Left lobe of liver (tissue), 2 donors: ENCODE data around the gene RPL18. TPM values are rescaled to one million over a fixed set of nuclear protein-coding genes. Genes with fewer than 3 reads are reported as not detected.
"Not testable (repeated sequence)": the region's sequence is repeated elsewhere in the genome, so short reads cannot be mapped to it uniquely, and the experiment has no call there.

Experiments
- ATAC-seq: fragments of 200-7000 bp; cut with Tn5 transposase; one replicate; pipeline ENCODE4 v1.9.1; 2020; ENCODE audit warnings: mild to moderate bottlenecking, moderate library complexity
- DNase-seq: peaks from one replicate; pipeline ENCODE4 v3.0.0-alpha.2; 2020; ENCODE audit warnings: low spot score
- total RNA-seq: library from RNA; stranded (reverse); gene quantifications from one replicate; pipeline ENCODE4 v1.2.1, GENCODE V29; 2021
- donor health status: DM: no; HTN: no; CAD: no; lungs with moderate emphysema.
- donor health status: DM: no; HTN: yes; CAD: no.

The RPL18 gene
- total RNA-seq, 1 donor from 2014 or later: 401 TPM

DNA sequence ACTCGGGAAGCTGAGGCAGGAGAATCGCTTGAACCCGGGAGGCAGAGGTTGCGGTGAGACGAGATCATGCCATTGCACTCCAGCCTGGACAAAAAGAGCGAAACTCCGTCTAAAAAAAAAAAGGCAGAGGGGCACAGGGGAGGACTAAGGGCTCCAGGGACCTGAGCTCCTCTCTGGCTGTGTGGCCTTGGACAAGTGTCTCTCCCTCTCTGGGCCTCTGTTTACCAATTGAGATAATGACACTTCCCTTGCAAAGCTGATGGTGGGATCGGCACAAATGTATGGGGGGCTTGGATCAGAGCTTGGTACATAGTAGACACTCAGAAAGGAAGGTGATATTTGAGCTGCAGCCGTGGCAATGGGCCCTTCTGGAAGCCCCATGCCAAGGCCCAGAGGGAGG lies 23.8 kb downstream of the RPL18 start:
- ATAC-seq: no peak
- no peak for DNase-seq

GRCh38 chr19:48591021-48591420 lies 28.0 kb downstream of the RPL18 start:
- DNase-seq (no peak), ATAC-seq (no peak)

GRCh38 chr19:48588670-48589401 lies 30.1 kb downstream of the RPL18 start:
- DNase-seq (peak; percentile 88), ATAC-seq (peak; percentile 81)

DNA sequence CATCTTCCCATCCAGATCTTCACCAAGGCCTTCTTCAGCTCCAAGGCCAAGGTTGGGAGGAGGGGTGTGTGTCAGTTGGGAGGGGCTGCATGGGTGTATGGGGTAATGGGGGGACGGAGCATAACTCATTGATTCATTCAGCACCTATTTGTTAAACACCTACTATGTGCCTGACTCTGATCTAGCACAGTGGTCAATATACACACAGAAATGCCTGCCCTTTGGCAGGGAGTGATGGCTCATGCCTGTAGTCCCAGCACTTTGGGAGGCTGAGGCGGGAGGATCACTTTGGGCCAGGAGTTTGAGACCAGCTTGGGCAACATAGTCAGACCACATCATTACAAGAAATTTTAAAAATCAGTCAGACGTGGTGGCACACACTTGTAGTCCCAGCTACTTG lies 31.6 kb downstream of the RPL18 start:
- ATAC-seq (no peak), DNase-seq (no peak)

DNA sequence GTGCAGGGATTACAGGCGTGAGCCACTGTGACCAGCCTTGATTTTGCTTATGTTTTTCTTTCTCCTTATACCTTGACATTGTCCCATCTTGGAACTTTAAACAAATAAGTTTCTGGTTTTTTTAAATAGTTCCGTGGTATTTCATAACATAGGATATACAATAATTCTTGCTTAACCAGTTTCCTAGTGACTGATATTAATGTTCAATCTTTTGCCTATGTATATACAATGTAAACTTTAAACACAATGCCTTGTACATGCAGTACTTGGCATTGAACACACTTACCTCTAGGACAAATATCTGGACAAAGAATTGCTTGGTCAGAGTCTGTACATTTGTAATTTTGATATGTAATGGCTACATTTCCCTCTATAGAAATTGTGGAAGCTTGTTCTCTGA lies 36.8 kb downstream of the RPL18 start:
- ATAC-seq: no peak

GRCh38 chr19:48578891-48579290 lies 40.1 kb downstream of the RPL18 start:
- ATAC-seq: no peak
- DNase-seq: no peak

More for the DNA sequence above, 36.8 kb downstream of the RPL18 start:
- no peak for DNase-seq

- not testable (repeated sequence) for ATAC-seq, DNase-seq
Measured at GRCh38 chr19:48577908-48578307, 41.1 kb downstream of the RPL18 start.

GRCh38 chr19:48575931-48576622 lies 42.9 kb downstream of the RPL18 start:
- no peak for ATAC-seq
- no peak for DNase-seq

- ATAC-seq (no peak), DNase-seq (no peak)
Measured at GRCh38 chr19:48573163-48573505, 45.8 kb downstream of the RPL18 start.

DNA sequence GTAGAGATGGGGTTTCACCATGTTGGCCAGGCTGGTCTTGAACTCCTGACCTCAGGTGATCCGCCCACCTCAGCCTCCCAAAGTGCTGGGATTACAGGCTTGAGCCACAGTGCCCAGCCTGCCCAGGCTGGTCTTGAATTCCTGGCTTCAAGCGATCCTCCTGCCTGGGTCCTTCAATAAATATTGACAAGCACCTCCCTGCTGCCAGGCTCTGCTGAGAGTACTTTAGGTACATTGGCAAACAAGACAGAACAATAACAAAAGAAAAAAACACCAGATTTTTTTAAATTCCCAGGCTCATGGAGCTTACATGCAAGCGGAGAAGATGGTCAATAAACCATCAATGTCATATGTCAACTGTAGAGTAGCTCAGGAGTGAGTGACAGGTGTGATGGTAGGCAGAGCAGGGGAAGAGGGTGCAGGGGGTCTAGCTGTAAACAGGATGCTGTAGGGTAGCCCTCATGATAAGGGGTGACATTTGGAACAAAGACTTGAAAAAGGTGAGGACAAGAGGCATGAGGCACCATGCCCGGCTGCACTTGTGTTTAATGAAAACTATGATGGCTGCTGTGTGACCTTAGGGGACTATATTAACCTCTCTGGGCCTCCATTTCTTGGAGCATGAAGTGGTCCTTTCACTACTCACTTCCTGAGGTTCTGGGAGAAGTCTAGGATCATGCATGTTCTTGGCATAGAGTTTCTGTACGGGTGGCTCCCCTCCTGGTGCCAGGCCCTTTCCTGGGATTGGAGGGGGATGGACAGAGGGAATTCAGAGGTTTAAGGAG lies 47.4 kb downstream of the RPL18 start:
- DNase-seq: no peak
- ATAC-seq: peak; percentile 32

DNA sequence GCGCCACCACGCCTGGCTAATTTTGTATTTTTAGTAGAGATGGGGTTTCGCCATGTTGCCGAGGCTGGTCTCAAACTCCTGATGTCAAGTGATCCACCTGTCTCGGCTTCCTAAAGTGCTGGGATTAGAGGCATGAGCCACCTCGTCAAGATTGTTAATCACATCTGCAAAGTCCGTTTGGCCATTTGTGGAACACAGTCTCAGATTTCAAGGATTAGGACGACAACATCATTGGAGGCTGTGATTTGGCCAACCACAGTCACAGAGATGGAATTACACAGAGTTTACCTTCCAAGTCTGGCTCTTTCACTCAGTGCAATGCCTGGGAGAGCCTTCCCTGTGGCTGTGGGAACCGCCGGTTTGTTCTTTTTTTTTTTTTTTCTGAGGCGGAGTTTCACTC lies 49.2 kb downstream of the RPL18 start:
- no peak for DNase-seq
- ATAC-seq: no peak

DNA sequence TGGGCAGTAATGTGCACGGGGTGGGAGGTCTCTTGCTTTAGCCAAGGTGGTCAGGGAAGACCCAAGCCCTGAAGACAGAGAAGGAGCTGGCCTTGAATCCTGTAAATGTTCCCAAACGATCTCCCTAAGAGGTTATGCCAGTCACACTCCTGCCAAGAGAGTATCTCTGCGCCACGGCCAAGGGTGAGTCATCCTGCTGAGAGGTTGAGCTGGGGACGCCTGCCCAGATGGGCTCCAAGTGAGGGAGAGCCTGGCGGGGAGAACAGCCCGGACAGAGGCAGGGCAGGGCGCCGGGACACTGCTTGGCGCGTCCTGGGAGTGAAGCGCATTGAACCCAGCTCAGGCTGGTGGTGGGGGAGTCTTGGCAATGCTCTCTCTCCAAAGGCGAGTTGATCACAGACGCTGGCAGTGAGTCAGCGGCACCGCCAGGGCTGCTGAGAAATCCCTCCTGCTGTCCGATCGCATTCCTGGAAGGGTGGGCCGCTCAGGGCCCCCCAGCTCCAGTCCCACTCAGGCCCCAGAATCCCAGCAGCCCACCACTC lies 50.6 kb downstream of the RPL18 start:
- ATAC-seq (peak; percentile 48), DNase-seq (no peak)

Other genes starting within 250 kb of the RPL18 start
- gene KDELR1, start 227.6 kb downstream of the RPL18 start, total RNA-seq: 68.4 TPM
- 0.20 TPM for gene GRIN2D, start 225.5 kb downstream of the RPL18 start, total RNA-seq
- 16.0 TPM for gene GRWD1, start 173.2 kb downstream of the RPL18 start, total RNA-seq
- gene KCNJ14, start 163.6 kb downstream of the RPL18 start, total RNA-seq: 0.38 TPM
- gene CYTH2, start 149.8 kb downstream of the RPL18 start, total RNA-seq: 13.9 TPM
- gene LMTK3, start 107.3 kb downstream of the RPL18 start, total RNA-seq: 0.43 TPM
- gene SULT2B1, start 67.0 kb downstream of the RPL18 start, total RNA-seq: not detected
- gene SPACA4, start 12.4 kb downstream of the RPL18 start, total RNA-seq: not detected
- gene FAM83E, start 4.1 kb downstream of the RPL18 start, total RNA-seq: 0.18 TPM
- 41.6 TPM for gene SPHK2, start 328 bp upstream of the RPL18 start, total RNA-seq
- gene DBP, start 18.2 kb upstream of the RPL18 start, total RNA-seq: 11.4 TPM
- 1.7 TPM for gene CA11, start 27.0 kb upstream of the RPL18 start, total RNA-seq
- gene NTN5, start 53.8 kb upstream of the RPL18 start, total RNA-seq: 0.28 TPM
- gene FUT2, start 76.8 kb upstream of the RPL18 start, total RNA-seq: not detected
- gene MAMSTR, start 100.5 kb upstream of the RPL18 start, total RNA-seq: 0.23 TPM
- 3.1 TPM for gene RASIP1, start 121.4 kb upstream of the RPL18 start, total RNA-seq
- not detected for gene IZUMO1, start 127.7 kb upstream of the RPL18 start, total RNA-seq
- gene FUT1, start 133.5 kb upstream of the RPL18 start, total RNA-seq: 0.43 TPM
- 0.75 TPM for gene FGF21, start 136.3 kb upstream of the RPL18 start, total RNA-seq
- gene BCAT2, start 191.9 kb upstream of the RPL18 start, total RNA-seq: 21.7 TPM
- gene HSD17B14, start 217.3 kb upstream of the RPL18 start, total RNA-seq: 15.7 TPM
- 7.6 TPM for gene PLEKHA4, start 249.4 kb upstream of the RPL18 start, total RNA-seq